ENCODE measurements around the gene METTL5. TPM values are rescaled to one million over a fixed set of nuclear protein-coding genes. Genes with fewer than 3 reads are reported as not detected.
"Not testable (repeated sequence)": the region's sequence is repeated elsewhere in the genome, so short reads cannot be mapped to it uniquely, and the experiment has no call there.

Gene METTL5
- total RNA-seq, 2 donors from 2014 or later: 12.5 to 28.3 TPM

GRCh38 chr2:169819106-169819505 lies 5.6 kb downstream of the METTL5 start:
- TF ChIP-seq POLR2A (IDR thresholded peaks at IDR 0.05): no peak
- TF ChIP-seq CTCF (IDR thresholded peaks at IDR 0.05): no peak
- peaks cover 4 to 7% of the 10 kb centered on the region in 2 donors for H3K36me3 ChIP-seq (replicated peaks in 1 of 2; ENCODE audit: insufficient read depth in 1 of 2, low read depth in 2 of 2)
- no peak overlapping the region for H3K27ac ChIP-seq

GRCh38 chr2:169818241-169818640 lies 6.5 kb downstream of the METTL5 start:
- peaks cover 4 to 7% of the 10 kb centered on the region in 2 donors for H3K36me3 ChIP-seq (replicated peaks in 1 of 2; ENCODE audit: insufficient read depth in 1 of 2, low read depth in 2 of 2)
- TF ChIP-seq POLR2A (IDR thresholded peaks at IDR 0.05): no peak
- TF ChIP-seq CTCF (IDR thresholded peaks at IDR 0.05): no peak
- no peak for ATAC-seq

More at GRCh38 chr2:169819106-169819505, 5.6 kb downstream of the METTL5 start:
- H3K4me1 ChIP-seq: peaks cover 19% of the 10 kb centered on the region
- no peak for DNase-seq
- ATAC-seq: no peak
- no peak overlapping the region for H3K4me3 ChIP-seq
- no peaks in the 10 kb centered on the region for H3K9me3 ChIP-seq
- 85 to 92% methylated on average over 1 of the region's 1 CpG for WGBS, 2 donors
- intact Hi-C loops (cut with DNase I): no loop called here
- no peaks in the 10 kb centered on the region for H3K27me3 ChIP-seq

GRCh38 chr2:169817369-169817768 lies 7.3 kb downstream of the METTL5 start:
- H3K36me3 ChIP-seq (replicated peaks in 1 of 2; ENCODE audit: insufficient read depth in 1 of 2, low read depth in 2 of 2); intact Hi-C loops (cut with DNase I): not testable (repeated sequence)
- WGBS, 2 donors: 94 to 97% methylated on average over 6 of the region's 6 CpGs

More at GRCh38 chr2:169818241-169818640, 6.5 kb downstream of the METTL5 start:
- Histone ChIP-seq H3K27ac (no peak overlapping the region), H3K4me1 (peaks cover 11% of the 10 kb centered on the region), H3K27me3 (no peaks in the 10 kb centered on the region), H3K4me3 (no peak overlapping the region), H3K9me3 (no peaks in the 10 kb centered on the region)
- intact Hi-C loops (cut with DNase I): no loop called here
- DNase-seq: no peak

GRCh38 chr2:169816961-169817360 lies 7.7 kb downstream of the METTL5 start:
- DNase-seq; ATAC-seq; intact Hi-C loops (cut with DNase I); H3K27me3 ChIP-seq; H3K27ac ChIP-seq; H3K4me3 ChIP-seq; H3K4me1 ChIP-seq; H3K9me3 ChIP-seq: not testable (repeated sequence)
- H3K36me3 ChIP-seq (replicated peaks in 1 of 2; ENCODE audit: insufficient read depth in 1 of 2, low read depth in 2 of 2): peaks cover 4 to 11% of the 10 kb centered on the region in 2 donors

More at GRCh38 chr2:169817369-169817768, 7.3 kb downstream of the METTL5 start:
- H3K27me3 ChIP-seq, H3K9me3 ChIP-seq, ATAC-seq, DNase-seq, H3K4me3 ChIP-seq, H3K27ac ChIP-seq, H3K4me1 ChIP-seq: not testable (repeated sequence)

- no peak for DNase-seq
- no peak for TF ChIP-seq CTCF (IDR thresholded peaks at IDR 0.05)
- no peak for TF ChIP-seq POLR2A (IDR thresholded peaks at IDR 0.05)
- H3K4me1 ChIP-seq: no peaks in the 10 kb centered on the region
- H3K36me3 ChIP-seq (replicated peaks in 1 of 2; ENCODE audit: insufficient read depth in 1 of 2, low read depth in 2 of 2): peaks cover 9 to 11% of the 10 kb centered on the region in 2 donors
- H3K27me3 ChIP-seq: no peaks in the 10 kb centered on the region
- no peak for ATAC-seq
- no peak overlapping the region for H3K4me3 ChIP-seq
- intact Hi-C loops (cut with DNase I): no loop called here
- WGBS, 2 donors: 50 to 63% methylated on average over 1 of the region's 1 CpG
- H3K9me3 ChIP-seq: no peaks in the 10 kb centered on the region
- no peak overlapping the region for H3K27ac ChIP-seq
These were observed 8.9 kb downstream of the METTL5 start for GRCh38 chr2:169815849-169816248.

- Histone ChIP-seq H3K36me3 (replicated peaks in 1 of 2; ENCODE audit: insufficient read depth in 1 of 2, low read depth in 2 of 2) (peaks cover 5 to 32% of the 10 kb centered on the region in 2 donors), H3K27me3 (no peaks in the 10 kb centered on the region), H3K27ac (no peak overlapping the region), H3K4me3 (no peak overlapping the region), H3K4me1 (no peaks in the 10 kb centered on the region), H3K9me3 (no peaks in the 10 kb centered on the region)
- intact Hi-C loops (cut with DNase I): no loop called here
- DNase-seq: no peak
- TF ChIP-seq POLR2A (IDR thresholded peaks at IDR 0.05) (no peak), CTCF (IDR thresholded peaks at IDR 0.05) (no peak)
- WGBS, 2 donors: 73 to 83% methylated on average over 4 of the region's 4 CpGs
- ATAC-seq: no peak
These were observed 16.5 kb downstream of the METTL5 start for GRCh38 chr2:169808221-169808620.
